Cardiac septum (tissue), 1 donor: ENCODE data around the gene HUNK. TPM values are rescaled to one million over a fixed set of nuclear protein-coding genes. Genes with fewer than 3 reads are reported as not detected.

Source experiments
- DNase-seq: peaks from one replicate; pipeline ENCODE4 v3.0.0-alpha.2; 2020; ENCODE audit warnings: low spot score
- intact Hi-C: fragments of 100-400 bp; cut with DNase I; formaldehyde crosslinking; loops from one replicate; pipeline ENCODE4 v1.14.0; 2022
- total RNA-seq: library from RNA; stranded (reverse); fragmentation: NEBNext Ultra II Directional; extraction: Animal tissue kit (Norgen Biotek cat#: 25700); gene quantifications from one replicate; pipeline ENCODE4 v1.2.1, GENCODE V29; 2021
- donor health status: DM: no; HTN: no; CAD: no.

Gene HUNK
- total RNA-seq, 1 donor from 2014 or later = 0.73 TPM

DNA sequence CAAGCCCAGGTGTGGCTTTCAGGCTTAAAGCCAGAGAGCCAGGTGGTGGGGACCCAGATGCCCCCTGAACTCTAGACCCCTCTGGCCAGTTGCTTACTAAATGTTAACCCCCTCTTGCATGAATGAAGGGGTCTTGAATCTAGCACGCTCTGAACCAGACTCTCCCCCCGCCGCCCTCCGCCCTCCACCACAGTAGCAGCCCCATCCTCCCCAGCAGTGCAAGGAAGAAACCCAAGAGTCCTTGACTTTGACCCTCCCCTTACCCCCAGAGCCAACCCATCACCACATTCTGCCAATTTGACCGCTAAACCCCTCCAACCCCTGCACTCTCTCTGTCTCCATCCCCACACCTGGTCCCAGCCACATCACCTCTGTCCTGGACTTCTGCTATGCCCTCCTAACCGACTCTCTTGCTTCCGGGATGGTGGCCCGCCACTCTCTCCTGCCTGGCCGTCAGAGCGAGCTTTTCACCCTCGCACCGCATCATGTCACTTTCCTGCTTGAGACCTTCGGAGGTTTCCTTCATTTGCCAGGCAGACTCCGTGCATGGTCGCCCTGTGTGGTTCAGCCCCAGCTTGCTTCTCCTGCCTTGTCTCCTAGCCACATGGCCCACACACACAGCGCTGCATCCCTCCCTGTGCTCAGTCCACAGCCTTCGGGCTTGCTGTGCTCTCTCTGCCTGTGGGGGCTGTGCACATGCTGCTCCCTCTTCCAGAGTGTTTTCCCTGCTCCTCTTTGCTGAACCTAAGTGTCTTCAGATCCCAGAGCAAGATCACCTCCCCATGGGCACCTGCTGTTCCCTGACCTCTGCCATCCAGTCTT is 113.4 kb downstream of the HUNK start:
- DNase-seq = no peak
- intact Hi-C loops = no loop called here

DNA sequence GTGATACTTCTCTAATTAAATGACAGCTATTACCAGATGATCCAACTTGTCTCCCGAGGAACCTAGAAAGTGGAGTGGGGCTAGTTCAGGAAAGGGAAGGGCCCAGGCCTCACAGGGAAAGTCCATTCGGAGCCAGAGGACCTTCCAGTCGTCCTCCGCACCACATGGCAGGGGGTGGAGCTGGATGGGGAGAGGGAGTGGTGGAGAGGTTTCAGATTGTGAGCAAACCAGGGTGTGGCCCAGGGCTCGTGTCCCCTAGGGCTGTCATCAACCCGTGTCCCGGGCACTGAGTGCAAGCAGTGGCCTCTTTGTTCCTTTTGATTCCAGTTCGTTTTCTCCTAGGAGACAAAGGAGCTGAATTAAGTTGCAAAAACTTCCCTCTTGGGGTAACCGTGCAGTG is 114.9 kb downstream of the HUNK start:
- no peak for DNase-seq
- intact Hi-C loops = no loop called here

DNA sequence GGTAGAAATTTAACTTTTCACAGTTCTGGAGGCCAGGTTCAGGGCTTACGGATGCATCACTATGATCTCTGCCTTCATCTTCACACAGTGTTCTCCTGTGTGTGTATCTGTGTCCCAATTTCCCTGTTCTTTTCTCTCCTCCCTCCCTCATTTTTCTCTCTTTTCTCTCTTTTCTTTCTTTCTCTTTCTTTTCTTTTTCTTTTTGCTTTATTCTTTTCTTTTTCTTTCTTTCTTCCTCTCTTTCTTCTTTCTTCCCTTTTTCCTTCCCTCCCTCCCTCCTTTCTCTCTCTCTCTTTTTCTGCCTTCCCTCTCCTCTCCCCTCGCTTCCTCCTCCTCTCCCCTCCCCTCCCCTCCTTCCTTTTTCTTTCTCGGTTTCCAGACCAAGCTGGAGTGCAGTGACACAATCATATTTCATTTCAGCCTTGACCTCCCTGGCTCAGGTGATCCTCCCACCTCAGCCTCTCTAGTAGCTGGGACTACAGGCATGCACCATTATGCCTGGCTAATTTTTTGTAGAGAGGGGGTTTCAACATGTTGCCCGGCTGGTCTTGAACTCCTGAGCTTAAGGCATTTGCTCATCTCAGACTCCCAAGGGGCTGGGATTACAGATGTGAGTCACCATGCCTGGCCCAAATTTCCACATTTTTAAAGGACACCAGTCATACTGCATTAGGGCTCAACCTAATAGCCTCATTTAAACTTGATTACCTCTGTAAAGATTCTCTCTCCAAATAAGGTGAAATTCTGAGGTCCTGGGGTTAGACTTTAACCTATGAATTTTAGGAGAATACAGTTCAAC is 115.9 kb downstream of the HUNK start:
- intact Hi-C loops = no loop called here
- DNase-seq = no peak

DNA sequence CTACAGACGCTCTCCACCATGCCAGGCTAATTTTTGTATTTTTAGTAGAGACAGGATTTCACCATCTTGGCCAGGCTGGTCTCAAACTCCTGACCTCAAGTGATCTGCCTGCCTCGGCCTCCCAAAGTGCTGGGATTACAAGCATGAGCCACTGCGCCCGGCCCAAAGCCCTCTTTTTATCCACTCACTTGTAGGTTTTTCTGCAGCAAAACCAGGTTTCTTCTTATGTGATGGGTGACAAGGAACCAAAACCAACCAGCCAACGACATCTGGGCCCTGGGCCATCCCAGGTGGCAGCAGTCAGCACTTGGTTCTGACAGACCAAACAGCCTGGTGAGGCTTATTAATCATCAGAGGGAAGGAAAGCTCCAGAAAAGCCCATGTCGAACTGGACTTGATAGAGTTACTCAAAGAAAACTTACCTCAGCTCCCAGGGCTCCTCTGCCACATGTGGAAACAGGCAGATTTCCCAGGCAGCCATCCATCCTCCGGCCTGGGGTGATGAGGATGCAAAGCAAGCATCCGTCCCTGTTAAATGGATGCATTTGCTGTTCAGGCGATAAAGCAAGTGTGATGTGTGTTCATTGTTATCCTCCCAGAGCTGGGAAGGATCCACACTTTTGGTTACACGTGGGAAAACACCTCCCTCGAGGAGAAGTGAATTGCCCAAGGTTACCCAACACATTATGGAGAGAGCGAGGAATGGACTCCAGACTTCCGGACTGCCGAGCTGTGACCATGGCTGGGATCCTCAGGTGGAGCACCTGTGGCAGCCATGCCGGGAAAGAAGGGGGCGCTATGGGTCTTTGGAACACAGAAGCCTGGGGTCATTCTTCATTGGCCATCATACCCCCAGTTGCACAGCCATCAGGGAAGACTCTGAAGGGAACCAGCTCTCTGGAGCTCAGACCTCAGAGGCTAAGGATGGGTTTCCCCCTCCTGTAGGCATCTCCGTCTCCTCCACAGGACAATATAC is 118.8 kb downstream of the HUNK start:
- intact Hi-C loops = no loop called here
- DNase-seq = no peak

DNA sequence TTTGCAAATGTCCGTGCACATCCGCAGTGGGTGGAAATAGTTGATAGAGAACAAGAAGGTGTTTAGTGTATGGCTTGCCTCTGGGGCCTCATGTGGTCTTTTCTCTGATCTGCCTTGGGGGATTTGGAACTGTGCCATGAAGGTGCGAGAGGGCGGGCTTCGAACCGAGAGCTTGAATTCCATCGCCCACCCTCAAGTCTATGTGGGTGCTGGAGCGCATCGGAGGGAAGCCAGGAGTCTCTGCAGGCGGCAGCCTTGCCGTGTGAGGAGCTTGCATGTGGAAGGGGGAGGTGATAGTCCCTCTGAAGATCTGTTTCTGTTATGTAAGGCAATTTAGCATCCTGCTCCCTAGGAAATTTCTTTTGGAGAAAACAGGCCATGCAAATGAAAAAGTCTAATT is 119.6 kb downstream of the HUNK start:
- intact Hi-C loops = no loop called here
- no peak for DNase-seq

DNA sequence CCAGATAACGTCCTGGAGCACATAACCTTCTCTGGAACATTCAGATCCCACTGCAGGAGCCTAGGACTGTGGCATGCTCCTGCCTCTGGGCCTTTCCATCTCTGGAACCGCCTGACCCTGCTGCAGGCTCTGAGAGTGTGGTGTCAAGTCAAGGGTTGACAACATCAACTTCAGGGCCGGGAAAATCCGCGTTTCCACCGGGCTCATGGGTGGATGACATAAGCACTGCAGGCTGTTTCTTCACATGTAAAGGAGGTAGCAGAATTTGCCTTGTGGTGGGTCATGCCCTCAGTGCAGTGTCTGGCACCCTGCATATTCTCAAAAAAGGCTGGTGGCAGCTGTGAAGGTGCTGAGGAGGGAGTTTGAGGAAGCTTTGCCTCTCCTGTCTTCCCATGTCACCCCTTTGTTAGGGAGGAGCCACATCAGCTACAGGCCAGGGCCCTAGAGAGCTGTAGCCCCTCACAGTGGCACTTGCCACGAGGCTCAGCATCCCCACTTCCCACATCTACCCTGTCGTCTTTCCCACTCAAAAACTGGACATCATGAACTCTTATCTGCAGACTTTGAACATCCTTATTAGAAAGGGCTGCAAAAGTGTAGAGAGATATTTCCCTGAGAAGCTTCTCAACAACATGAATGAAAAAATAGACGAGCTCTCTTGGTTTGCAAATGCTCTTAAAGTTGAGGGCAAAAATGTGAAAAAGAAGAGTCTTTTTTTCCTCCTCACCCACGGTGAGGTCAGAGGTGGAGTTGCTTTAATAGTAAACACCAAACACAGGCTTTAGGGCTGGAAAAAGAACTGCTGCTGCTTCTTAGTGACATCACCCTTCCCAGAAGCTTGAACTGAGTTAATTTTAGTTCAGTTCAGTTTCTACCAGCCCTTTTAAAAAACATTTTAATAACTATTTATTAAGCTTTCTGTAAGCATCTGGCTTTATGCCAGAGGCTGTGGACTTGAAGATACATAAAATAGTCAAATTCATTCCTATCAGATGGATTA is 121.3 kb downstream of the HUNK start:
- no peak for DNase-seq
- intact Hi-C loops = no loop called here

DNA sequence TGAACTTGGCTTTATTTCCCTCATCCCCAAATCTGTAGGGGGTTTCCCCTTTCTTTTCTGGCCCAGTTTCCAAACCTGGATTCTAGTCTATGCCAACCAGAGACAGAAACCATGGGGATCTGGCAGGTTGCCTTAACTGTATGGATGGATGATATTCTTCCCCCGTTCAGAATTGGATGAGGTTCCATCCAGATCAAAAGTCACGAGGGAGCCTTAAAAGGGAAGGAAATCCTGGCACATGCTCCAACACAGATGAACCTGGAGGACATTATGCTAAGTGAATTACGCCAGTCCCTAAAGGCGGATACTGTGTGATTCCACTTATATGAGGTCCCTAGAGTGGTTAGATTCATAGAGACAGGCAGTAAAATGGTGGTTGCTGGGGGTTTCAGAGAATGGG is 124.4 kb downstream of the HUNK start:
- no peak for DNase-seq
- intact Hi-C loops = no loop called here

DNA sequence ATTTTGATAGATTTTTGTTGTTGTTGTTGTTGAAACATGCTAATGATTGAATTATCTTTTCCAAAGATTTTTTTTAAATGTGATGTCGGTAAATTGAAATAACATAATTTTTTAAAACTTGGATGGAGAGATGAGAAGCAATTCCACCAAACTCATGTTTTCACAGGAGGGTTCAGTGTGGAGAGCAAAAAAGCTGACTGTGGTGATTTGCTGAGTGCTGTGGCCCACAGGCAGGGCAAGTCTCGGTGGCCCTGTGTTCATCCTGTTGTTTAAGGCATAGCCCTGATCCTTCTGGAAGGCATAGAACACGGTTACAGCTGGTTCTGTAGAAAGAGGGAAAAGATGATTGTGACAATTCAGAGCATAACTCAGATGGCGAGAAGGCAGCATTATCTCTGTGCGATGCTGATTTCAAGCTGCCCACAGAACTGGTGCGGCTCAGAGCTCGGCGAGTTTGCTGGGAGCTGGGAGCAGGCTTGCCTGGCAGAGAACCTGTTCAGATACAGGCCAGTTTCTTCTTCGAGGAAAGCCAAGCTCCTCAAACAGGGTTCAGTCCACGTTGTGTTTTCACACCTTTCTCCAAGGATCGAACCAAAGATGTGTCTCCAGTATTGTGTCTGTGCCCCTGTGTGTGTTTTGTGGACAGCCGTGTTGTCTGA is 127.1 kb downstream of the HUNK start:
- DNase-seq = no peak
- intact Hi-C loops = no loop called here

DNA sequence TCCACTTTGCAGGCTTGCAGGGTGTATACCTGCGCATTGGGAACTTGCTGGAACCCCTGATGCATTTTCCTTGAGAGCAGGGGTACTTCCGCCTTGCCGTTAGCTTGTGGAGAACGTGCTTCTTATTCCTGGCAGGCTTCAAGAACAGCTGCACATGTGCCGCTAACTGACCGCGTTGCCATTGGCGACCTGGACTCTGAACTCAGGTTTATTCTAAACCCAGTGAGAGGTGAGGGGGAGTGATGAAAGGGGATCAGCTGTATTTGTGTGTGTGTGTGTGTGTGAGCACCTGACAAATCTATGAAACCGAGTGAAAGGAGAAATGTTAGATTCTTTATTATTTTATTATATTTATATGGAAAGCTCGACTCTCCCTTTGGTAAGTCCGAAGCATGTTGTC is 128.6 kb downstream of the HUNK start:
- no peak for DNase-seq
- intact Hi-C loops = no loop called here

DNA sequence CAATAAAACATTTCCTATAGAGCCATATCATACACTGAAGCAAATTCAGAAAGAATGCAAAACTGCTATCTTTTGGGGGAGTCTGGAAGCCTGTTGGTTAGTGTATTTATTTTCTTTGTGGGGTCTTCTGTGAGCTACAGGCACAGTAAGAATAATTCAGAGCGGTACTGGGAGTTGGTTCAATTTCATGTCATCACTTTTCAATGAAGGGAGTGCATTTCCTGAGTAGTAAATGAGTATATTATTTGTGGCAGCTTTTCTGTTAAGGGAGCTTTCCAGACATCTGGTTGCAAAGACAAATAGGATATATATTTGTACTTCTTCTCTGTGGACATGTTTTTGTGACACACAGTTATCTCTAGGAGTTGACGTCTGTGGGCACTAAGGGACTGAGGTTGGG is 130.6 kb downstream of the HUNK start:
- intact Hi-C loops = no loop called here
- DNase-seq = no peak

DNA sequence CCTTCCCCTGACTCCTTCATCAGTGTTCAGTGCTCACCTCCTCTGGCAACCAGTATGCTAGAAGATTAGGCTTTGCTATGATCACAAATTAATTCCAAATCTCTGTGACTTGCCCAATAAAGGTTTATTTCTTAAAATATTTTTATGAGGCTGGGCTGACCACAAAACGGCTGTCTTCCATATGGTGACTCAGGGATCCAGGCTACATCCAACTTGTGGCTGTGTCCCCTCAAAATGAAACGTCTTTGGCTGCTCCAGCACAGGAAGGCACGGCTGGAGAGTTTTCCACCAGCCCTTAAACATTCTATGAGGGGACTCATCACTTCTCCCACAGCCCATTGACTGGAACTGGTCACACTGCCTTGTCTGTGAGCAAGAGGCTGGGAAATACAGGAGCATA is 131.5 kb downstream of the HUNK start:
- intact Hi-C loops = no loop called here
- no peak for DNase-seq

DNA sequence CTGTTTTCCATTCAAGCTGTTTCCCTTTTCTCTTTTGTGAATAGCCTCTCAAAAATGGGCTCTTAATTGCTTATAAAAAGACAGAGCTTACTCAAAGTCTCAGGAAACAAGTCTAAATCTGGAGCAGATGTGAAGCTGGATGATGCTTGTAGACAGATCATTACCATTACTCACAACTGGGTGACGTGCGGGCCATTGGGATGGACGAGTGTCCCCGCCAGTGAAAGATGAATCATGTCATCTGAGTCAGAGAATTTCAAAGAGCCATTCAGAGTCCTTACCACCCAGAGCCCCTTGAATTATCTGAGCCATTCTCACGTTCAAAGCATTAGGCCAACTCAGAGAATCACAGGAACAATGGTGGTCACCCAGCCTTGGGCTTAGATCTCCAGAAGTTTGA is 134.6 kb downstream of the HUNK start:
- no peak for DNase-seq
- intact Hi-C loops = no loop called here

DNA sequence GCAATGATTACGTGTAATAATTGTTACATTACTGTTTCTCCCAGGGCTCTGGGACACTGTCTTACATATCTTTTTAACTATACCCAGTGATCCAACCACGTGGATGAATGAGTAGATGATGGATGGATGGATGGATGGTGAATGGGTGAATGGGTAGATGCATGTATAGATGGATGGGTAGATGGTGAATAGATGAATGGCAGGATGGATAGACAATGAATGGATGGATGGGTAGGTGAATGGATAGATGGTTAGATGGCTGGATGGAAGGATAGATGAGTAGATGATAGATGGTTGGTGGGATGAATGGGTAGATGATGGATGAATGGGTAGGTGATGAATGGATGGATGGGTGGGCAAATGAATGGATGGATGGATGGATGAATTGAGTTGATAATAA is 135.9 kb downstream of the HUNK start:
- DNase-seq = no peak
- intact Hi-C loops = no loop called here

DNA sequence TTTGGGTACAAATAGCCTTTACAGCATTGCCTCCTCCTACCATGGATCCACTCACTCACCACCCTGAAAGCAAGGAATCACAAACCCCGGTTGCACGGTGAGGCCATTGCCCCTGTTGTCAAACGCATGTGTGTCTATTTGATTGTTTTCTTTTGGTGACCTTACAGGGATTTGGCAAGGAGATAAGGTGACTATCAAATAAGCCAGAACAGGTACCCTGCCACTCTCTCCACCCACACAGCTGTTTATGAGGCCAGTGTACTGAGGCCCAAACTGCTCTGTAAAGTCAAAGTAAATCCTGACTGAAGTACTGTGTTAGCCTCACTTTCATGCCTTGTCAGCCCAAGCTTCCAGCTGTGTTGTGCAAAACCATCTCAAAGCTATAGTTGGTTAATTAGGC is 136.4 kb downstream of the HUNK start:
- DNase-seq = no peak
- intact Hi-C loops = no loop called here

DNA sequence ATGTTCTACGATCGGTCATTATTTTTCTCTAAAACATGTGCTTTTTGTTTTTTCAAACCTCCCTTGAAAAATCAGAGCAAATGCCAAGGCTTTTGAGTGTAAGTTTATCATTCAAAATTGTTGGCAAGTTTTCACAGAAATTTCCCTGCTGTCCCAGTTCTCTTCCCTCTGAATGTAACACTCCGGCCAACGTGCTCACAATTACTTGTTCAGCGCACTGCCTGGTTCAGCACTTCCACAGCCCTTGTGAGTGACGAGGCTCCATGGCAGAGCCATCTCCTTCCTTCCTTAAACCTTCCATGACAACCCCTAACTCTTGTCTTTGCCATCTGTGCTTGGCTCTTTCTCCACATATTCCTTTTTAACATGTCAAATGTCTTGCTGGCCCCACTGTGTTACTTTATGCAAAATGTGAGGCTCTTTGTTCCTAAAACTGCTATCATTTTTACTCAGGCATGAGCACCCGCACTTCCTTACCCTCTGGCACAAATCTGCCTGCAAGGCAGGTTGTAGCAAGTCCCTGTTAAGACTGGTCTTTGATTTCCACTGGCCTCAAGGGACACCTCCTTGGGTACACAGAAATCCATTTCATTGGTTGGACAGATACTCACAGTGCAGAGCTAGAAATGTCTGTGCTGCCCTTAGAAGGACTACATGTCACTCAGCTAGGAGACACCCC is 142.8 kb downstream of the HUNK start:
- no peak for DNase-seq
- intact Hi-C loops = no loop called here

DNA sequence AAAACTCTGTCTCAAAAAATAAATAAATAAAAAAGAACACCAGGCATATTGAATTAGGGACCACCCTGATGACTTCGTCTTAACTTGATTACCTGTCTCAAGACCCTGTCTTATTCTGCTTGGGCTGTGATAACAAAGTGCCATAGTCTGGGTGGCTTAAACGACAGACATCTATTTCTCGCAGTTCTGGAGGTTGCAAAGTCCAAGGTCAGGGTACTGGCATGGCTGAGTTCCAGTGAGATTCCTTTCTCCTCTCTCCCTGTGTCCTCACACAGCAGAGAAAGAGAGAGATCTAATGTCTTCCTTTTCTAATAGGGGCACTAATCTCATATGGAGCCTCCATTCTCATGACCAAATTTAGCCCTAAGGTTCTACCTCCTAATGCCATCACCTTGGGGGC is 145.6 kb downstream of the HUNK start:
- DNase-seq = no peak
- intact Hi-C loops = no loop called here

DNA sequence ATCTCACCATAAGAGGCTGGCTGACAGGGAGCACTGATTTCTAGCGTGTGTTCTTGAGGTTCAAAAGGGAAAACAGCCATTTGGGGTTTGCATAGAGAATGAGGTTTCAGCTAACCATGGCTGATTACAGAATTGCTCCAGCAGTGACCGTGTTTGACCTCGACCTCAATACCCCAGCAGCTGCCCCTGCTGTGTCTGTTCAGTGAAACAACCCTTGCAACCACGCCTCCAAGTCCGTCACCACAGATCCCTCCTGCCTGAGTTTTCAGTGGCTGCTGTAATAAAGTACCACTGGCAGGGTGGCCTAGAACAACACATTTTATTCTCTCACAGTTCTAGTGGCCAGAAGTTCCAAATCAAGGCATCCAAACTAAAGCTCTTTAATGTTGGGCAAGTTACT is 147.7 kb downstream of the HUNK start:
- intact Hi-C loops = loop anchor here (5.0 to 10.0 kb wide), 2 partner anchors 114 to 162 kb away; no protein-coding TSS in a partner anchor
- no peak for DNase-seq
